ENCODE measurements around the gene SPON1.

Gene SPON1

DNA sequence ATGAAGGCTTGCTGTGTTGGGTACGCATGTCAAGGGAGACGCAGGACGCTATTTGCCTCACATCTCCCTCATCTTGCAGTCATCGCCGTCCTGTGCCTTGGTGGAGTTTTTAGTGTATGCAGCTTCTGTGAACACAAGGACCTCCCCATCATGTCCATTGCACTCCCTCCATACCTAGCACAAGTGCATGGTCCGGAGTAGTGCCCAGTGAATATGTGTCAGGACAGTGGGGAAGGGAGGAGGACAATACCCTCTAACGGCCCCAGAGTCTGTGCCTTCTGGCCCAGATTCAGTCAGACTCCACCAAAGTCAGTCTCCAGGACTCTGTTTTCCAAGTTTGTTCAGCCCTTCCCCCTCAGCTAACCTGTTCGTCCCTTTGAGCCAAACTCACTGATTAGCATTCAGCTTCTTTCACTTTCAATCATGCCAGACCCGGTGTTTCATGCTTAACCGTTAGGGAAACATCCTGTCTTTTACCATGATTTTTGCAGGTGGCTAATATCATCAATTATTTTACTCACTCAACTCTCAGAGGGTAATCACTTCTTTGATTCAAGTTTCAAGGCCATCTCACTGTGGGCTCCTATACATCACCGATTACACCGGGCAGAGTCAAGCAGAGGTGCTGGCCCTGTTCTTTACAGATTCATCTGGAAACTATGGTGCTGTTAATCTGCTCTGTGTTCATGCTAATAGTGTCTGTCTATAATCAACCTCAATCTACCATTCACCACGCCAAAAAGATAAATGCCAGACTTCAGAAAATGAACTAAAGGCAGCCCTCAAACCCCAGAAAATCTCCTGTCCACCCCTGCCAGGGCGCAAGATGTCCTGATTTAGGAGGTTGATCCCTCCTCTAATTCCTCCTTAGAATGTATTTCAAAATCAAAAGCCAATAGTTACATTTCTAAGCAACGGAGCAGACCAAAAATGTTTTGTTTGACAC is 240.0 kb downstream of the SPON1 start:
- H3K4me3 ChIP-seq (ENCODE audit: low read length) = no peak overlapping the region
- peak; percentile 26 for DNase-seq (ENCODE audit: low read depth, low spot score)

DNA sequence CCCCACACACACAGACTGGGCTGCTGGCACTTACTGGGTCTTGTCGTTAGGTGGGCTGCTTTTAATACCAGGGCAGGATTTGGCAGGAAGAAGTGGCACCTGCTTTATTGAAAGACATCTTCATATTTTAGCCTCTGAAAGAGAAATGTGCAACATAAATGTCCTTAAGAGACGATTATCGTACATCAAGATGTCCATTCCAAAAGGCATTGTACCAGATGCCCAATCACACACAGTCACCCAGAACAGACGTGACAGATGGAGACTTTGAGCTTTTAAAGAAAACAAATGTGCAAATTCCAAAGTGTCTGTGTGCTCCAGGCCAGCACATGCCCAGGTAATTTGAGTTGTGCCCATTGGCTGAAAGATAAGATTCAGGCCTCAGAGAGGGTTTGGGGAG is 240.8 kb downstream of the SPON1 start:
- DNase-seq (ENCODE audit: low read depth, low spot score) = no peak
- H3K4me3 ChIP-seq (ENCODE audit: low read length) = no peak overlapping the region

DNA sequence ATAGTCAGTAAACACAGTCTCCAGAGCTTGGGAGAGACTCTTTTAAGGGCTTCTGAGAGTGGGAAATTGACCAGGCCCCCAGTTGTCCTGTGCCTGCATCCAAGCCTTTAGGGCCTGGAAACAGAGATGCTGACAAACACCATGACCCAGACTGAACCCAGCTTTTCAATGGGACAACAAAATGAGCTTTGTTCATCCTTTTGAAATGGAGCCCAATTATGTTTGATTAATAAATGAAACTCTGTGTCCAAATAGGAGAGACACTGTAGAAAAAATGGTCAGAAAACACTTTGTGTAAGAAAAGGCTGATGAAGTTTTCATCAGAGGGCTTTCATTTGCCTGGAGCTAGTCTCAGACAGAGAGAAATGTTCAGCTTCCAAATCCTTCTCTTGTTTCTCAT is 250.5 kb downstream of the SPON1 start:
- no peak for DNase-seq (ENCODE audit: low read depth, low spot score)
- H3K4me3 ChIP-seq (ENCODE audit: low read length) = no peak overlapping the region

DNA sequence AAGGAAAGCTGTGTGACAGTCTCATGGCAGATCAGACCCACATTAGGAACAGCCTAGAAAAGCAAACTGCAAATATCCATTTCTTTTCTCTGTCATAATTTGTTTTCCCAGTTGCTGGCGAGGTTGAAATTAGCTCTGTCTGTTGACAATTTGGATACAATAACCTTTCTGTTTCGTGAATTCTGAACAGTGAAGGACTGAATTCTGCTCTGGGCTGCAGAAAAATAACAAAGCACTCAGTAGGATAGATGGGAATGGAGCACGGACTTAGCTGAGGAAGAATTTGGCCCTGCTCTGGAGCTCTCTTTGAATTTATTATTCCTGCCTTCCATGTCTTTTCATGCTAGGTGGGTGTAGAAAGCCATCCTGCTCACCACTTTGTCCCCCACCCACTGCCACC is 256.2 kb downstream of the SPON1 start:
- DNase-seq (ENCODE audit: low read depth, low spot score) = no peak
- H3K4me3 ChIP-seq (ENCODE audit: low read length) = no peak overlapping the region

DNA sequence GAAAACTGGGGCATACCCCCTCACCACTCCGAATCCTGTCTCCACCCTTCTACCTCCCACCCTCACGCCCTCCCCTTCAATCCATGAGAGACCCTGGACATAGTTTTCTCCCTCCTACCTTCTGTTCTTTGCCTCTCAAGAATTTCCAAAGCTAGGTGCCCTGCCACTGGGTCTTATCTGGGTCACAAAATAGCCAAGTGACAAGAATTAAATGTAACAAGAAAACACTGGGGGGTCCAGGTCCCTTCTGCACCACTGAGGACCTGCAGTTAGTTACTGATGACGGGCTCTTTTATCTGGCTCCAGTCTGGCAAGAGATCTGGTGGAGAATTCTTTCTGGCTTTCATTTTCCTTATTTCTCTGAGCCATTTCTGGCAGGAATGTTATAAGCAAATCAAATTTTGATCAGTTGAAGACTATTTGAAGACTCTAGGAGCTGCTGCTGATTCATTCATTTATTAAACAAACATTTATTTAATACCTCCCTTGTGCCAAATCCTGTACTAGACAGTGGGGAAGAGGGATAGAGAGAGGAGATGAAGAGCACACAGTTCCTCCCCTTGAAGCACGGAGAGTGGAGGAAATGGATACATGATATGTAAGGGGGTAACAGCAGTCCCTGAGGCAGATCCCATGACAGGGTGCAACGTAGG is 261.2 kb downstream of the SPON1 start:
- H3K4me3 ChIP-seq (ENCODE audit: low read length) = no peak overlapping the region
- DNase-seq (ENCODE audit: low read depth, low spot score) = no peak

DNA sequence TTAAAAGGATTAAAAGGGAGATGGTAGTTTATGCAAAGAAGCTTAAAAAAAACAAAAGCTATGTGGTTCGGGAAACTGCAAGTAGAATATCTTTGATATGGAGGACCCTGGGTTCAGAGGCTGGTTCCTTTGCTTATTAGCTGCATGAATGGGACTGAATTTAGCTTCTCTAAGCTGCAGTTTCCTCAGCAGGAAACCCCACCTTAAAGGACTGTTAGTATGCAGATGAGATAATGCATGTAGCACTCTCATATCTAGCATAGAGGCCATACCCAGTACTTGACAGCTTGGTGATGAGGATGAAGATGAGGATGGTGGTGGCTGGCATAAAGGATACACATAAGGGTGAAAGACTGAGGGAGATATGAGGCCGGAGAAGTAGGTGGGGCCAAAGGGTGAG is 261.9 kb downstream of the SPON1 start:
- peak; percentile 43 for DNase-seq (ENCODE audit: low read depth, low spot score)
- no peak overlapping the region for H3K4me3 ChIP-seq (ENCODE audit: low read length)

DNA sequence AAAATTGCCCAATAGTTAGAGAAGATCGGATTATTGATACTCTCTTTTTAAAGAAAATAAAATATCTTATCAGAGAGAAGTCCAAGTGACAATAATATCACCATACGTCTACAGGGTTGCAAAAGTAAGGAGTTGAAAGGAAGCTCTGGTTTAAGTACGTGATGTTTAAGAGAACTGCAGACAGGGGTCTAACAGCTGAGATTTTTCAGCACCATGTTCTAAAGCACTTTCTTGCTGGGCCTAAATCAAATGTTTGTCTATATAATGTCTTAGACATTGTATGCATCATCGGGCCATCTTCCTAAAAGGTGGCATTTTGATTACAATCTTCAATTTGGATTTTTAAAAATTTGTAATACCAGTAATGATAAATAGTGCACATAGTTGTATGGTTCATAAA is 263.1 kb downstream of the SPON1 start:
- DNase-seq (ENCODE audit: low read depth, low spot score) = no peak

DNA sequence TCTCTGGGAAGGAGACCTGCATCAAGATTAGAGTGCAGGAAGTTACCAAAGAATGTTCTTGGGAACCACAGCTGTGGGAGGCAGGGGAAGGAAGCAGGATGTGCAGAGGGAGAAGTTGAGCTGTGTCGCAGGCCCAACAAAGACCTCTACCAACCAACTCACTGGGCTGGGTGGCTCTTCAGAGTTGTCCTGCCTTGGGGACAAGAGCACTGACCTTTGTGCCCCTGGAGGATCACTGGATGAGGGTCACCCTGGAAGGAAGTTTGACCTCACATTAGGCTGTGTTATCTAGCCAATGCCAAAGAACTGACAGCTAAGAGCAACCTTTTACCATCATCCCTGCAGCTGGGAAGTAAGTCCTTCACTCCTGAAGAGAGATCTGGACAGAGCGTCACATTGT is 265.8 kb downstream of the SPON1 start:
- no peak for DNase-seq (ENCODE audit: low read depth, low spot score)
- no peak overlapping the region for H3K4me3 ChIP-seq (ENCODE audit: low read length)

More for the DNA sequence above, 263.1 kb downstream of the SPON1 start:
- H3K4me3 ChIP-seq (ENCODE audit: low read length) = no peak overlapping the region

DNA sequence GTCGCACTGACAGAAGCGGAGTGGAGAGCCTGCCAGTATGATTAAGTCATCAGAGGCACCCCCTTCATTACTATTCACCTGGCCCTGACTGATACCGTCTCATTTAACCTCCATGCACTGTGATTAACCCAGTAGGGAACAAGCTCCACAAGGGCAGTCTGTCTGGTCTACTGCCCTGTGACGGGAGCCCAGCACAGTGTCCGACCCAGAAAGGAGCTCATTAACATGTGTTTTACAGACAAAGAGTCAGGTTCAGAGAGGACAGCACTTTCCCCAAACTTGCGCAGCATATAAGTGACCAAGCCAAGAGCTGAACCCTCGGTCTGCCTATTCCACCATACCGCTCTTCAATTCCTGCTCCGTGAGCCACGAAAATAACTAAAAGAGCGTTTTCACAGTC is 266.9 kb downstream of the SPON1 start:
- H3K4me3 ChIP-seq (ENCODE audit: low read length) = no peak overlapping the region
- no peak for DNase-seq (ENCODE audit: low read depth, low spot score)

DNA sequence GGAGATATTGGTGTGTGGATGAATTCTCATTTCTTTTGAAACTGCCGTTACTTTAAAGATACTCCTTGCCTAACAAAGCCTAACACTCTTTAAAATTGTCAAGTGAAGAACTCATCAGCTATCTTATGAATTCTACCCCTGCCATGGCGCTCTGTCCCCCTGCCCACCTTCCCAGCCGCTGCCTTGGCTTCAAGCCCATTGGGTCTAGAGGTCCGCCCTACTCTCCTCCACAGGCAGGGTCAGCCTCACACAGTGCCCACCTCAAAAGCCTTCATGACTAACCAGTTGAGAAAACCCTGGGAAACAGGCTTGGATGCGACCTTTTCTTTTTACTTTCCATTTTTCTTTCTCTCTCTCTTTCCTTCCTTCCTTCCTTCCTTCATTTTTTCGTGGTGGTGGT is 267.9 kb downstream of the SPON1 start:
- no peak for DNase-seq (ENCODE audit: low read depth, low spot score)
- H3K4me3 ChIP-seq (ENCODE audit: low read length) = no peak overlapping the region

DNA sequence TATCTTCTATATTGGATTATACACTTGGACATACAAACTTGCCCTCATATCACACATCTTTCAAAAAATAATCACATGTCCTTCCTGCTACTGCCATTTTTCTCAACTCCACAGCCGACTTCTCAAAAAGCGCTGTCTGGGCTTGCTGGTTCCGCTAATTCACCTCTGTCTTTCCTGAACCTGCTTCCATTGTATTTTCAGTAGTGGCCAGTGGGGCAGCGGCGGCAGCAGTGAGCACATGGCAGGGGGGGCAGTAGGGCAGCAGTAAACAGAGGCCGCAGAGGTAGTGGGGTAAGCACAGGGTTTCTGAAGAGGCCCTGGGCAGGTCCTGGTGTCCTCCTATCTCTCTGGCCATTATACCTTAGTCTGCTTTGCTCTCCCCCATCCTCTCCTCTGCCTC is 270.1 kb downstream of the SPON1 start:
- no peak for DNase-seq (ENCODE audit: low read depth, low spot score)

DNA sequence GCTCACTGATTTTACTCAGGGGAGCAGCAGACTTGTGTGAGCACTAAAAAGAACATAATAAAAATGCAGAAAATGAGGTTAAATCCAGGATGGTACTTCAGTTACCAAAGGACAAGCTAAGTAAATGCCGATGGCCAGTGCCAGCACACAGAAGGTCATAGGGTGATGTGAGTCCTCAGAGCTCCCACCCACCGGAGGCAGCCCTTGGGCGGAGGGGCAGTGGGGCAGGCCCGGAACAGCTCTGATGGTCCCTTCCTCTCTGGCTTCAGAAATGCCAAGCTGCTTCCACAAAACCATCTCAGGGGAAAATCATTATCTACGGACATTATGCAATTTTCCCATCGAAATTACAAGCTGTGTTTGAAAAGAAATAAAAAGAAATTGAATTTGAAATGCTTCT is 271.9 kb downstream of the SPON1 start:
- DNase-seq (ENCODE audit: low read depth, low spot score) = no peak
- H3K4me3 ChIP-seq (ENCODE audit: low read length) = no peak overlapping the region

More for the DNA sequence above, 270.1 kb downstream of the SPON1 start:
- no peak overlapping the region for H3K4me3 ChIP-seq (ENCODE audit: low read length)

DNA sequence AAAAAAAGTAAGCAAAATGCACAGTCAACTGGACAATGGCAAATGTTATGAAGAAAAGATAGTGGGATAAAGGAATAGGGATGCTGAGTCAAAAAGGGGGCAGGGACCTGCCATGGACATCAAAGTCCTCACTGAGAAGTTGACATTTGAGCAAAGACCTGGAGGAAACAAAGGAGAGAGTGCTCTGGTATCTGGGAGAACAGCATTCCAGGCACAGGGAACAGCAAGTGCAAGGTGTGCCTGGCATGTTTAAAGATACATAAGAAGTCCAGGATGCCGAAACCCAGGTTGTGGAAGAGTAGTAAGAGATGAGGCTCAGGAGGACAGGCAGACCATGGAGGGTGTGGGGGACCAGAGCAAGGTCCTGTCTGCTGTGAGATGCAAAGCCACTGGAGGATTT is 273.2 kb downstream of the SPON1 start:
- no peak overlapping the region for H3K4me3 ChIP-seq (ENCODE audit: low read length)
- DNase-seq (ENCODE audit: low read depth, low spot score) = no peak

DNA sequence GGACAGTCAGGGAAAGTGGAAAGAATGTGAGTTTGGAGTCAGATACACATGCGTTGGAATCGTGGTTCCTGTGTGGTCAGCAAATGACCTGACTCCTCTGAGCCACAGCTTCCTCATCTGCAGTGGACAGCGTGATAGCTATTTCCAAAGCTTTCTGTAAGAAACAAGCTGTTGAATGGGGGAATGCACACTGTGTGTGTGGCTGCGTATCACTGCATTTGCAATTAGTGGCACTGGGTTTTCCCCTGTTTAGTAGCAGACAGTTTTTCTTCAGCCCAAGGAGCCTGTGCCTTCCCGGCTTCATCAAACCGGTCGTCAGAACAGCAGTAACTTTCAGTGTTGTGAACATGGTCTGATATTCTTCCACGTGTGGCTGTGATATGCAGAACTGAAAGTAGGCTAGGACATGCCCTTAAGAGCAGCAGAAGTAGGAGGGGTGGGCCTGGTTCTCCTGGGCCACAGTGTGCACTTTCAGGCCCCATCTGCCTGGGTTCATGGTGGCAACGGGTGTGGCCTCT is 275.0 kb downstream of the SPON1 start:
- H3K4me3 ChIP-seq (ENCODE audit: low read length) = no peak overlapping the region
- no peak for DNase-seq (ENCODE audit: low read depth, low spot score)

DNA sequence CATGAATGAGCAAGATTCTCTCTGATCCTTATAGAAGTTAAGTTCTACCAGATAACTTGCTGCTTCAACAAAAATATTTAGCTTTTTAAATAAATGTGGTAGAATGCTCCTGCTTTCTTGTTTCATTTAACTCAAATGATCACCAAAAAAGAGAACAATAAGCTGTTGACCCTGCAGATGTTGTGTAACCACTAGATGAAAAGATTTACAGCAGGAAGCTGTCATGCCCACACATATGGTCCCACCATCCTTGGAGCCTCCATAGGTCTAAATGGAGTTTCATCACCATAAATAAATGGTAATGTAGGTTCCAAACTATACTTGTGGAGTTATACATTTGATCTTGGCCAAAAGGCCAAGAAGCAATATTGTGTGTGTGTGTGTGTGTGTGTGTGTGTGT is 277.7 kb downstream of the SPON1 start:
- no peak for DNase-seq (ENCODE audit: low read depth, low spot score)
- no peak overlapping the region for H3K4me3 ChIP-seq (ENCODE audit: low read length)

DNA sequence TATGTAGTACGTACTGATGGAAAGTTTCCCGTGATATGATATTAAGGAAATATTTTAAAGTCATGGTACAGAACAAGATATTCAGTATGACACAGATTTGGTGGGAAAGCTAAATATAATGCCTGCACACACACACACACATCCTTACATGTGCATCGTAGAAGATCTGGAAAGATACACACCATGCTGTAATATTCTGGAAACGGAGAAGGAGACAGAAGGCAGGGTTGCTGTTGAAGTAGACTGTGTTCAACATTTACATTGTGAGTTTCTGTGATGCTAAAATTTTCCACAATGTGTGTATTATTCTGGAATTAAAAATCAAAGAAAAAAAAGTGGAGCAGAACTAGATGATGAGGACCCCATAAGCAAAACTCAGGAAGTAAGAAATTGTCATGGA is 278.4 kb downstream of the SPON1 start:
- no peak for DNase-seq (ENCODE audit: low read depth, low spot score)

DNA sequence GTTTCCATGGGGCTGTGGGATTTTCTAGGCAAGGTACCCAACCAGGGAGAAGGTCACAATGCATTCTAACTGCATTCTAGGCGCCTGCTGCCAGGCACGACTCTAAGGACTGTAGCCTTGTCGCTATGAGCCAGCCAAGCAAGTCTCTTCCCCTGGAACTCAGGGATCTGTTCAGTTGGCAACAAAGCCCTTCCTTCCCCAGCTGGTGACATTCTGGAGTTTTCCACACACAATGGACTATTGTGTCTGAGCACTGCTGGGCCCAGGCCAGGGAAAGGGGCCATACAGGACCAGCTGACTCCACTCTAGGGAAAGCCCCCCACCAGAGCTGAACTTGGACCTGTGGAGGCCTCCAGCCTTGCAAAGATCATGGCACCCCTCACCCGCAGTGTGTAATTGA is 279.7 kb downstream of the SPON1 start:
- H3K4me3 ChIP-seq (ENCODE audit: low read length) = no peak overlapping the region
- DNase-seq (ENCODE audit: low read depth, low spot score) = no peak

More for the DNA sequence above, 278.4 kb downstream of the SPON1 start:
- no peak overlapping the region for H3K4me3 ChIP-seq (ENCODE audit: low read length)

DNA sequence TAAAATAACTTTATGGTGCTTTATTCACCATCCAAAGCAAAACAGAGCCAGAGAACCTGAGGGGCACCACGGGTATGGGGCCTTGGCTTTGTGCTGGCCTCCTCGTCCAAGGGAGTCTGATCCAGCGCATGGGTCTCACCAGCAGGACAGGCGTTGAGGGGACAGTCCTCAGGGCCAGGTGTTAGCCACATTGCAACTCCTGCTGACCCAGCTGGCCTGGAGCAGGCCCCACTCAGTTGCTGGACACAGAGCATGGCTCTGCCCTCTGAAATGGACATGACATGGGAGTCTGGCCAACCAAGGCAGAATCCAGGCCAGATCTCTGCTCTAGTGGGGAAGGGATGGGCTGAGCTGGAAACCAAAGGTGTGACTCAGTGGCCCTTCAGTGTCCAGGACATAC is 280.2 kb downstream of the SPON1 start:
- DNase-seq (ENCODE audit: low read depth, low spot score) = no peak
- H3K4me3 ChIP-seq (ENCODE audit: low read length) = no peak overlapping the region

DNA sequence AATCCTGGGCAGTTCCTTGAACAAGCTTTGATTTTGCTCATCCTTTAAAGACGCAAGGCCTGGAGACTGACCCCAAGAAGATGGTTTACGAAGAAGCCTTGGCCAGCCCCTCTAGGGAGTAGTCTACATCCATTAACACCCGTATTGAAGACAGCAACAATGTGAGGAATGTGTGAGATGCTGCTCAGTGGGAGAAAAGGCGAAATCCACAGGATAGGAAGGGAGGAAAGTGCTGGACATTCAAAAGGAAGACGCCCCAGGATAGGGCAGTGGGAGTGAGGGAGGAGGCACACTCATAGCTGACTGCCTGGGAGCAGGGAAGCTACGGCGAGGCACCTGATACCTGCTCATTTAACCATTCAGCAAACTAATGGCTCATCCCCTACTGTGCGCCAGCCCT is 282.4 kb downstream of the SPON1 start:
- DNase-seq (ENCODE audit: low read depth, low spot score) = no peak
- H3K4me3 ChIP-seq (ENCODE audit: low read length) = no peak overlapping the region

DNA sequence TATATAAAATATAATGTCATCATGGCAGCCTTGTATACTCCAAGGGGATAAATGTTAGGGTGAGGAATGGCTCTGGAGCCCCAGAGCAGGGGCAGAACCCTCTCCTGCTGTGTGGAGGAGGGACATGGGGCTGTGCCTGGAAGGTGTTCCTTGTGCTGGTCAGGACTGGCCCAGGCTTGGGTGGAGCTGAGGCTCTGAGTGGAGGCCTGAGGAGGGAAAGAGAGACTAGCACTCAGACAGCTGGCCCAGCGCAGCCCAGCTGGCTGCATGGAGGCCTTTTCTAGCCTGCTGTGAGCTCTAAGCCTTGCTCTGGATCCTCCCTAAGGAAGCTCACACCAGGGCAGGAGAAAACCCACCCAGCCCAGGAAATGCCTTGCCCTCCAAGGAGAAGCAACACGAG is 282.9 kb downstream of the SPON1 start:
- DNase-seq (ENCODE audit: low read depth, low spot score) = no peak
- no peak overlapping the region for H3K4me3 ChIP-seq (ENCODE audit: low read length)

All from Jurkat, Clone E6-1 (cell line).